ENCODE measurements around the gene CA4.

Gene CA4

DNA sequence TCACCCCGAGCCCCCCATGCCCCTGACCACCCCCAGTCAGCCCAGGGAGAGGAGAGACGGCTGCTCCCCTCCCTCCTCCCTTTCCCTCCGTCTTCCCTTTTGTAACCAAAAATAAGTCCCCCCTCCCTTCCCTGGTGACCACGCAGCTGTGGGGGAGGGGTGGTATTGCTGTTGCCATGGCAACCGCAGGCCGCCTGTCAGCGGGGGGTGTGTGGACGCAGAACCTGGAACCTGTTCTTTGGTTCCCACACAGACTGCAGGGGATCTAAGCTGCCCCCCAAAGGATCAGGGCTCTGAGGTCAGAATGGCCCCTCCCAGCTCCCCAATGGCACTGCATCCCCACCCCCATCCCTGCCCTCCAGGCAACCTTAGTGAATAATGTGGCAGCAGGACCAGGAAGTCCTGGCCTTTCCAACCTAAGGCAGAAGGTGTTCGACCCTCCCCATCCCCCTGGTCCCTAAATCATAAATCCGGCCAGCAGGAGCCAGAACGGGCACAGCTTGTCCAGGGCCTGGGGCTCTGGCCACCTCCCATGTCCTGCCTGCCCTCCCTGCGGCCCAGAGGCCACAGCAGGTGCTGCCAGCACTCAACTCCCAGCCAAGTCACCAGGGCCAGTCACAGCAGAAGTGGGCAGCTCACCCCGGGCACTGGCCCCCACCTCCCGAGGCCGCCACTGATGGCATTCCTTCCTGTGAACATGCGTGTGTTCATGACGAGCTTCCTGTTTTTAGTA is 12.0 kb downstream of the CA4 start:
- no peak overlapping the region for H2AFZ ChIP-seq (ENCODE audit: low read depth, low read length, severe bottlenecking)
- no peaks in the 10 kb centered on the region for H3K36me3 ChIP-seq (ENCODE audit: low read length)
- TF ChIP-seq, protein P1, sequence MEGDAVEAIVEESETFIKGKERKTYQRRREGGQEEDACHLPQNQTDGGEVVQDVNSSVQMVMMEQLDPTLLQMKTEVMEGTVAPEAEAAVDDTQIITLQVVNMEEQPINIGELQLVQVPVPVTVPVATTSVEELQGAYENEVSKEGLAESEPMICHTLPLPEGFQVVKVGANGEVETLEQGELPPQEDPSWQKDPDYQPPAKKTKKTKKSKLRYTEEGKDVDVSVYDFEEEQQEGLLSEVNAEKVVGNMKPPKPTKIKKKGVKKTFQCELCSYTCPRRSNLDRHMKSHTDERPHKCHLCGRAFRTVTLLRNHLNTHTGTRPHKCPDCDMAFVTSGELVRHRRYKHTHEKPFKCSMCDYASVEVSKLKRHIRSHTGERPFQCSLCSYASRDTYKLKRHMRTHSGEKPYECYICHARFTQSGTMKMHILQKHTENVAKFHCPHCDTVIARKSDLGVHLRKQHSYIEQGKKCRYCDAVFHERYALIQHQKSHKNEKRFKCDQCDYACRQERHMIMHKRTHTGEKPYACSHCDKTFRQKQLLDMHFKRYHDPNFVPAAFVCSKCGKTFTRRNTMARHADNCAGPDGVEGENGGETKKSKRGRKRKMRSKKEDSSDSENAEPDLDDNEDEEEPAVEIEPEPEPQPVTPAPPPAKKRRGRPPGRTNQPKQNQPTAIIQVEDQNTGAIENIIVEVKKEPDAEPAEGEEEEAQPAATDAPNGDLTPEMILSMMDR (IDR thresholded peaks at IDR 0.05; ENCODE audit: insufficient read depth, low read length, poor library complexity, severe bottlenecking), result no peak
- no peak for TF ChIP-seq EZH2phosphoT487 (conservative IDR thresholded peaks at IDR 0.05; ENCODE audit: low read length)
- no peak overlapping the region for H3K4me2 ChIP-seq (ENCODE audit: low read depth, low read length, poor library complexity, severe bottlenecking)
- no peaks in the 10 kb centered on the region for H3F3A ChIP-seq (ENCODE audit: insufficient read depth)
- no peaks in the 10 kb centered on the region for H3K27me3 ChIP-seq (ENCODE audit: low read length)
- H3K27ac ChIP-seq (ENCODE audit: low read depth, low read length), result no peak overlapping the region
- no peaks in the 10 kb centered on the region for H3K9me3 ChIP-seq (ENCODE audit: insufficient read depth, low read length)
- H3K9me2 ChIP-seq (replicated peaks; ENCODE audit: insufficient read depth, low read length), result no peaks in the 10 kb centered on the region
- H3K9ac ChIP-seq (ENCODE audit: low read length), result no peak overlapping the region
- no peaks in the 10 kb centered on the region for H3K79me2 ChIP-seq (ENCODE audit: insufficient read depth, low read length)
- no peak overlapping the region for H3K4me3 ChIP-seq (ENCODE audit: insufficient read depth, low read length, poor library complexity, severe bottlenecking)
- no peaks in the 10 kb centered on the region for H4K20me1 ChIP-seq (ENCODE audit: low read depth, low read length)

DNA sequence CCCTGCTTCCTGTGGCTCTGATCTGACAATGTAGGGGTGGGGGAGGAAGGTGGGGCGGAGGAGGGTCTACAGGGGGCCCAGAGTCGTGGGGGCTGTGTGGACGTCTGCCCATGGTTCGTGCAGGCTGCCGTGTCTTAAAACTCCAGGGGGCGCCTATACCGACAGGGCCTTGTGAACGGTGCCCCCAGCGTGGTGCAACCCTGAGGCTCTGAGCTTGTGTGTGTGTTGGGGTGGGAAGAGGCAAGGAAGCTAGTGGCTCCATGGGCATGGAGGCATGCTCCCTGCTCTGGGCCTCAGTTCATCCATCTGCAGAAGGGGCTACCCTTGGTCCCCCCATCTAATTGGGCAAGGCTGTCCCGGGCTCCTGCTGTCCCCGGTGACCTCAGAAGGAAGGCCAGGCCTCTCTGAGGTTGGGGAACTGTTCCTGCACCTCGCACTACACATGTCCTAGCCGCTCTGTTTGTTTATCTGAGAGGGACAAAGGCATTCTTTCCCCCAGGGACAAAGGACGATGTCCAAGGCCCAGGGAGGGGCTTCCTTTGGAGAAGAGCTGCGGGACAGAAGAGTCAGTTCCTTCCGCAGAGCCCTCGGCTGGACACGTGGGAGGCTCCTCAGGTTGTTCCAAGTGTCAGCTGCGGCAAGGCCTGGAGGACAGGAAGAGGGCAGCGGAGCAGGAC is 13.5 kb downstream of the CA4 start:
- H3K36me3 ChIP-seq (ENCODE audit: low read length), result no peaks in the 10 kb centered on the region

GRCh38 chr17:60164164-60164563 is 14.4 kb downstream of the CA4 start:
- no peak overlapping the region for H2AFZ ChIP-seq (ENCODE audit: low read depth, low read length, severe bottlenecking)
- H3K27ac ChIP-seq (ENCODE audit: low read depth, low read length), result no peak overlapping the region
- H3K4me2 ChIP-seq (ENCODE audit: low read depth, low read length, poor library complexity, severe bottlenecking), result no peak overlapping the region
- H3K9me2 ChIP-seq (replicated peaks; ENCODE audit: insufficient read depth, low read length), result no peaks in the 10 kb centered on the region
- no peak overlapping the region for H3K4me3 ChIP-seq (ENCODE audit: insufficient read depth, low read length, poor library complexity, severe bottlenecking)
- no peaks in the 10 kb centered on the region for H3K9me3 ChIP-seq (ENCODE audit: insufficient read depth, low read length)
- no peaks in the 10 kb centered on the region for H3K79me2 ChIP-seq (ENCODE audit: insufficient read depth, low read length)
- no peaks in the 10 kb centered on the region for H3F3A ChIP-seq (ENCODE audit: insufficient read depth)
- TF ChIP-seq EZH2phosphoT487 (conservative IDR thresholded peaks at IDR 0.05; ENCODE audit: low read length), result no peak
- TF ChIP-seq, protein P1 (IDR thresholded peaks at IDR 0.05; ENCODE audit: insufficient read depth, low read length, poor library complexity, severe bottlenecking), result no peak
- H3K9ac ChIP-seq (ENCODE audit: low read length), result no peak overlapping the region
- H3K36me3 ChIP-seq (ENCODE audit: low read length), result no peaks in the 10 kb centered on the region
- no peaks in the 10 kb centered on the region for H4K20me1 ChIP-seq (ENCODE audit: low read depth, low read length)
- H3K27me3 ChIP-seq (ENCODE audit: low read length), result no peaks in the 10 kb centered on the region

More for the DNA sequence above, 13.5 kb downstream of the CA4 start:
- Histone ChIP-seq H3K4me3 (ENCODE audit: insufficient read depth, low read length, poor library complexity, severe bottlenecking) (no peak overlapping the region), H4K20me1 (ENCODE audit: low read depth, low read length) (no peaks in the 10 kb centered on the region), H3K27ac (ENCODE audit: low read depth, low read length) (no peak overlapping the region), H3K4me2 (ENCODE audit: low read depth, low read length, poor library complexity, severe bottlenecking) (no peak overlapping the region), H3K9me2 (replicated peaks; ENCODE audit: insufficient read depth, low read length) (no peaks in the 10 kb centered on the region), H3K79me2 (ENCODE audit: insufficient read depth, low read length) (no peaks in the 10 kb centered on the region), H3K9me3 (ENCODE audit: insufficient read depth, low read length) (no peaks in the 10 kb centered on the region), H3K9ac (ENCODE audit: low read length) (no peak overlapping the region), H3F3A (ENCODE audit: insufficient read depth) (no peaks in the 10 kb centered on the region), H3K27me3 (ENCODE audit: low read length) (no peaks in the 10 kb centered on the region), H2AFZ (ENCODE audit: low read depth, low read length, severe bottlenecking) (no peak overlapping the region)
- TF ChIP-seq, protein P1 (IDR thresholded peaks at IDR 0.05; ENCODE audit: insufficient read depth, low read length, poor library complexity, severe bottlenecking), result peak; percentile 12
- TF ChIP-seq EZH2phosphoT487 (conservative IDR thresholded peaks at IDR 0.05; ENCODE audit: low read length), result no peak

Data from SU-DHL-6 (cell line).